ENCODE results near the gene NAPSA.
"Not testable (repeated sequence)": the region's sequence is repeated elsewhere in the genome, so short reads cannot be mapped to it uniquely, and the experiment has no call there.

NAPSA gene

GRCh38 chr19:50357178-50358100, 8.0 kb downstream of the NAPSA start:
- H3K27ac ChIP-seq (ENCODE audit: low read depth, low read length): no peak overlapping the region
- no peak overlapping the region for H3K4me3 ChIP-seq (ENCODE audit: low read depth, low read length)

GRCh38 chr19:50356691-50357177, 8.7 kb downstream of the NAPSA start:
- no peaks in the 10 kb centered on the region for H3K27me3 ChIP-seq (ENCODE audit: control insufficient read depth, insufficient read depth, low read length)

More at GRCh38 chr19:50357178-50358100, 8.0 kb downstream of the NAPSA start:
- Histone ChIP-seq H3K9ac (ENCODE audit: low read depth, low read length) (no peak overlapping the region), H3K36me3 (ENCODE audit: control insufficient read depth, insufficient read depth, low read length) (no peaks in the 10 kb centered on the region), H3K4me1 (ENCODE audit: control insufficient read depth, insufficient read depth, low read length) (no peaks in the 10 kb centered on the region), H3K27me3 (ENCODE audit: control insufficient read depth, insufficient read depth, low read length) (no peaks in the 10 kb centered on the region), H3K9me3 (ENCODE audit: control insufficient read depth, insufficient read depth, low read length) (no peaks in the 10 kb centered on the region)

GRCh38 chr19:50353487-50353880, 12.0 kb downstream of the NAPSA start:
- not testable (repeated sequence) for H3K27me3 ChIP-seq (ENCODE audit: control insufficient read depth, insufficient read depth, low read length)

More at GRCh38 chr19:50356691-50357177, 8.7 kb downstream of the NAPSA start:
- Histone ChIP-seq H3K4me1 (ENCODE audit: control insufficient read depth, insufficient read depth, low read length) (no peaks in the 10 kb centered on the region), H3K9ac (ENCODE audit: low read depth, low read length) (no peak overlapping the region), H3K27ac (ENCODE audit: low read depth, low read length) (no peak overlapping the region), H3K9me3 (ENCODE audit: control insufficient read depth, insufficient read depth, low read length) (no peaks in the 10 kb centered on the region), H3K4me3 (ENCODE audit: low read depth, low read length) (no peak overlapping the region), H3K36me3 (ENCODE audit: control insufficient read depth, insufficient read depth, low read length) (no peaks in the 10 kb centered on the region)

GRCh38 chr19:50352242-50352641, 13.2 kb downstream of the NAPSA start:
- no peaks in the 10 kb centered on the region for H3K36me3 ChIP-seq (ENCODE audit: control insufficient read depth, insufficient read depth, low read length)
- no peaks in the 10 kb centered on the region for H3K4me1 ChIP-seq (ENCODE audit: control insufficient read depth, insufficient read depth, low read length)
- H3K9me3 ChIP-seq (ENCODE audit: control insufficient read depth, insufficient read depth, low read length): no peaks in the 10 kb centered on the region
- no peak overlapping the region for H3K4me3 ChIP-seq (ENCODE audit: low read depth, low read length)
- no peak overlapping the region for H3K27ac ChIP-seq (ENCODE audit: low read depth, low read length)
- no peak overlapping the region for H3K9ac ChIP-seq (ENCODE audit: low read depth, low read length)
- no peaks in the 10 kb centered on the region for H3K27me3 ChIP-seq (ENCODE audit: control insufficient read depth, insufficient read depth, low read length)

More at GRCh38 chr19:50353487-50353880, 12.0 kb downstream of the NAPSA start:
- H3K9ac ChIP-seq (ENCODE audit: low read depth, low read length); H3K36me3 ChIP-seq (ENCODE audit: control insufficient read depth, insufficient read depth, low read length); H3K4me3 ChIP-seq (ENCODE audit: low read depth, low read length); H3K9me3 ChIP-seq (ENCODE audit: control insufficient read depth, insufficient read depth, low read length); H3K27ac ChIP-seq (ENCODE audit: low read depth, low read length); H3K4me1 ChIP-seq (ENCODE audit: control insufficient read depth, insufficient read depth, low read length): not testable (repeated sequence)

- Histone ChIP-seq H3K9me3 (ENCODE audit: control insufficient read depth, insufficient read depth, low read length) (no peaks in the 10 kb centered on the region), H3K4me3 (ENCODE audit: low read depth, low read length) (no peak overlapping the region), H3K27me3 (ENCODE audit: control insufficient read depth, insufficient read depth, low read length) (no peaks in the 10 kb centered on the region), H3K36me3 (ENCODE audit: control insufficient read depth, insufficient read depth, low read length) (no peaks in the 10 kb centered on the region), H3K9ac (ENCODE audit: low read depth, low read length) (no peak overlapping the region), H3K27ac (ENCODE audit: low read depth, low read length) (no peak overlapping the region), H3K4me1 (ENCODE audit: control insufficient read depth, insufficient read depth, low read length) (no peaks in the 10 kb centered on the region)
These were observed 16.0 kb downstream of the NAPSA start for GRCh38 chr19:50349277-50350057.

GRCh38 chr19:50347089-50347581, 18.3 kb downstream of the NAPSA start:
- not testable (repeated sequence) for H3K4me1 ChIP-seq (ENCODE audit: control insufficient read depth, insufficient read depth, low read length); H3K27me3 ChIP-seq (ENCODE audit: control insufficient read depth, insufficient read depth, low read length); H3K36me3 ChIP-seq (ENCODE audit: control insufficient read depth, insufficient read depth, low read length); H3K9me3 ChIP-seq (ENCODE audit: control insufficient read depth, insufficient read depth, low read length); H3K27ac ChIP-seq (ENCODE audit: low read depth, low read length); H3K4me3 ChIP-seq (ENCODE audit: low read depth, low read length); H3K9ac ChIP-seq (ENCODE audit: low read depth, low read length)

GRCh38 chr19:50344661-50345318, 20.6 kb downstream of the NAPSA start:
- H3K27ac ChIP-seq (ENCODE audit: low read depth, low read length): no peak overlapping the region
- H3K4me3 ChIP-seq (ENCODE audit: low read depth, low read length): no peak overlapping the region
- H3K9ac ChIP-seq (ENCODE audit: low read depth, low read length): no peak overlapping the region
- H3K9me3 ChIP-seq (ENCODE audit: control insufficient read depth, insufficient read depth, low read length): no peaks in the 10 kb centered on the region
- H3K36me3 ChIP-seq (ENCODE audit: control insufficient read depth, insufficient read depth, low read length): no peaks in the 10 kb centered on the region
- H3K4me1 ChIP-seq (ENCODE audit: control insufficient read depth, insufficient read depth, low read length): no peaks in the 10 kb centered on the region
- no peaks in the 10 kb centered on the region for H3K27me3 ChIP-seq (ENCODE audit: control insufficient read depth, insufficient read depth, low read length)

- Histone ChIP-seq H3K9ac (ENCODE audit: low read depth, low read length) (no peak overlapping the region), H3K36me3 (ENCODE audit: control insufficient read depth, insufficient read depth, low read length) (no peaks in the 10 kb centered on the region), H3K27ac (ENCODE audit: low read depth, low read length) (no peak overlapping the region), H3K4me3 (ENCODE audit: low read depth, low read length) (no peak overlapping the region), H3K4me1 (ENCODE audit: control insufficient read depth, insufficient read depth, low read length) (no peaks in the 10 kb centered on the region), H3K9me3 (ENCODE audit: control insufficient read depth, insufficient read depth, low read length) (no peaks in the 10 kb centered on the region), H3K27me3 (ENCODE audit: control insufficient read depth, insufficient read depth, low read length) (no peaks in the 10 kb centered on the region)
These were observed 24.3 kb downstream of the NAPSA start for GRCh38 chr19:50341091-50341564.

GRCh38 chr19:50340331-50340730, 25.1 kb downstream of the NAPSA start:
- no peaks in the 10 kb centered on the region for H3K27me3 ChIP-seq (ENCODE audit: control insufficient read depth, insufficient read depth, low read length)
- no peak overlapping the region for H3K9ac ChIP-seq (ENCODE audit: low read depth, low read length)
- no peaks in the 10 kb centered on the region for H3K4me1 ChIP-seq (ENCODE audit: control insufficient read depth, insufficient read depth, low read length)
- H3K9me3 ChIP-seq (ENCODE audit: control insufficient read depth, insufficient read depth, low read length): no peaks in the 10 kb centered on the region
- no peak overlapping the region for H3K4me3 ChIP-seq (ENCODE audit: low read depth, low read length)
- no peak overlapping the region for H3K27ac ChIP-seq (ENCODE audit: low read depth, low read length)
- no peaks in the 10 kb centered on the region for H3K36me3 ChIP-seq (ENCODE audit: control insufficient read depth, insufficient read depth, low read length)

GRCh38 chr19:50337031-50337430, 28.4 kb downstream of the NAPSA start:
- not testable (repeated sequence) for H3K9ac ChIP-seq (ENCODE audit: low read depth, low read length); H3K36me3 ChIP-seq (ENCODE audit: control insufficient read depth, insufficient read depth, low read length); H3K4me1 ChIP-seq (ENCODE audit: control insufficient read depth, insufficient read depth, low read length); H3K27ac ChIP-seq (ENCODE audit: low read depth, low read length); H3K9me3 ChIP-seq (ENCODE audit: control insufficient read depth, insufficient read depth, low read length); H3K27me3 ChIP-seq (ENCODE audit: control insufficient read depth, insufficient read depth, low read length); H3K4me3 ChIP-seq (ENCODE audit: low read depth, low read length)

Data from HUES48 (cell line).